B cell (primary cell): ENCODE data around the gene PTPRG. TPM values are rescaled to one million over a fixed set of nuclear protein-coding genes. Genes with fewer than 3 reads are reported as not detected.

Source experiments
- ATAC-seq: fragments of 200-7000 bp; cut with Tn5 transposase; one replicate; pipeline ENCODE4 v1.10.0; 2021; ENCODE audit warnings: low read depth, mild to moderate bottlenecking, moderate number of reproducible peaks, moderate library complexity
- CTCF ChIA-PET: fragments of 350-600 bp; sonication (Branson Sonifier 250); formaldehyde crosslinking; loops from one replicate; lab custom pipeline; 2021; ENCODE audit warnings: antibody characterized with exemption, inconsistent platforms; lab: Charles Lee
- POLR2A ChIA-PET: fragments of 350-600 bp; sonication (Branson Sonifier 250); formaldehyde crosslinking; loops from one replicate; lab custom pipeline; 2021; ENCODE audit warnings: antibody characterized with exemption; lab: Charles Lee
- DNase-seq: peaks from one replicate; pipeline ENCODE4 v3.0.0; 2013
- H2AFZ ChIP-seq: 2 replicates; pipeline ENCODE4 v1.6.1; 2012; ENCODE audit warnings: mild to moderate bottlenecking, low read depth, low read length; ENCODE audit not compliant: insufficient read depth, poor library complexity, severe bottlenecking
- H3K27ac ChIP-seq, 2 donors: 1 replicate in 1 of 2; 2 replicates in 1 of 2; pipeline ENCODE4 v1.5.1; 2012 to 2013; ENCODE audit warnings: low read length in 2 of 2, mild to moderate bottlenecking in 2 of 2, moderate library complexity in 1 of 2
- H3K27me3 ChIP-seq, 4 experiments: fragments of 200-600 bp in 1 of 4; sonication (generic) in 1 of 4; replicated peaks in 1 of 4; 1 replicate in 2 of 4; 2 replicates in 2 of 4; pipeline versions ENCODE4 v1.6.1 to v1.7.0; 2013 to 2016; ENCODE audit warnings: low read length in 3 of 4, mild to moderate bottlenecking in 2 of 4, mixed read lengths in 1 of 4, moderate library complexity in 1 of 4; ENCODE audit not compliant: insufficient read depth in 4 of 4, control insufficient read depth in 3 of 4; ENCODE audit errors: control extremely low read depth in 1 of 4
- H3K36me3 ChIP-seq, 2 experiments: replicated peaks in 1 of 2; 1 replicate in 1 of 2; 2 replicates in 1 of 2; pipeline versions ENCODE4 v1.6.1 to v1.7.1; 2013; ENCODE audit warnings: low read length in 1 of 2; ENCODE audit not compliant: insufficient read depth in 2 of 2, control insufficient read depth in 1 of 2; ENCODE audit errors: control extremely low read depth in 1 of 2, extremely low read depth in 1 of 2
- H3K4me1 ChIP-seq, 2 donors: fragments of 200-600 bp in 1 of 2; sonication (generic) in 1 of 2; 1 replicate in 1 of 2; 2 replicates in 1 of 2; pipeline versions ENCODE4 v1.5.1 to v1.6.1; 2013 to 2017; ENCODE audit warnings: low read length in 2 of 2; ENCODE audit not compliant: control insufficient read depth in 2 of 2, insufficient read depth in 2 of 2
- H3K4me2 ChIP-seq: replicated peaks from 2 replicates; pipeline ENCODE3; 2012; ENCODE audit warnings: mild to moderate bottlenecking, low read depth, low read length; ENCODE audit not compliant: poor library complexity, severe bottlenecking
- H3K4me3 ChIP-seq, 5 experiments: fragments of 200-600 bp in 1 of 5; sonication (generic) in 1 of 5; 1 replicate in 3 of 5; 2 replicates in 2 of 5; pipeline versions ENCODE4 v1.5.1 to v1.7.0; 2011 to 2016; ENCODE audit warnings: low read length in 4 of 5, mild to moderate bottlenecking in 4 of 5, low read depth in 2 of 5, control low read depth in 1 of 5, moderate library complexity in 1 of 5; ENCODE audit not compliant: insufficient read depth in 1 of 5; ENCODE audit errors: control extremely low read depth in 1 of 5, extremely low read depth in 1 of 5
- H3K79me2 ChIP-seq: fragments of 200-600 bp; sonication (generic); one replicate; pipeline ENCODE4 v1.6.0; 2016; ENCODE audit warnings: low read length; ENCODE audit not compliant: control insufficient read depth, insufficient read depth
- H3K9ac ChIP-seq: fragments of 200-600 bp; sonication (generic); 2 replicates; pipeline ENCODE4 v1.6.1; 2017; ENCODE audit warnings: mild to moderate bottlenecking, low read length, moderate library complexity
- H3K9me3 ChIP-seq, 3 donors: one replicate each; pipeline versions ENCODE4 v1.6.1 to v1.7.1; 2013; ENCODE audit warnings: low read length in 2 of 3; ENCODE audit not compliant: control insufficient read depth in 2 of 3, insufficient read depth in 1 of 3; ENCODE audit errors: control extremely low read depth in 1 of 3
- H4K20me1 ChIP-seq: 2 replicates; pipeline ENCODE4 v1.6.0; 2012; ENCODE audit warnings: mild to moderate bottlenecking, low read length; ENCODE audit not compliant: insufficient read depth, control insufficient read depth, poor library complexity, severe bottlenecking
- H3K27ac Mint-ChIP-seq: one replicate; pipeline ENCODE4 v1.8.0; 2021; ENCODE audit warnings: mixed read lengths
- H3K27me3 Mint-ChIP-seq: one replicate; pipeline ENCODE4 v1.8.0; 2021; ENCODE audit warnings: mixed read lengths
- H3K4me1 Mint-ChIP-seq: one replicate; pipeline ENCODE4 v1.8.0; 2021; ENCODE audit warnings: mixed read lengths
- H3K4me3 Mint-ChIP-seq: one replicate; pipeline ENCODE4 v1.8.0; 2021; ENCODE audit warnings: mixed read lengths
- H3K9me3 Mint-ChIP-seq: one replicate; pipeline ENCODE4 v1.8.0; 2022; ENCODE audit warnings: mixed read lengths; ENCODE audit not compliant: insufficient read depth
- EZH2 ChIP-seq: IDR thresholded peaks from 2 replicates; pipeline ENCODE4 v1.6.1; 2012; ENCODE audit warnings: borderline replicate concordance, low read depth, mild to moderate bottlenecking, moderate library complexity, low read length; ENCODE audit not compliant: insufficient read depth, poor library complexity, severe bottlenecking
- WGBS: methylation state at CpG from one replicate; pipeline ENCODE4 v1.1.5; 2013; ENCODE audit warnings: missing lambda C conversion rate; ENCODE audit not compliant: insufficient coverage; 5-methylcytosine and 5-hydroxymethylcytosine counted together
- intact Hi-C: fragments of 100-400 bp; cut with micrococcal nuclease; formaldehyde crosslinking; loops from one replicate; pipeline ENCODE4 v1.10.0; 2022
- polyA plus RNA-seq: library from polyadenylated mRNA; depleted of rRNA; stranded (reverse); fragments of >200 nt; gene quantifications from 2 replicates; pipeline ENCODE4 v1.2.3, GENCODE V29; 2012
- total RNA-seq, 2 donors: library from RNA; stranded (reverse); fragments of 120-200 nt in 1 of 2; gene quantifications; 1 replicate in 1 of 2; 2 replicates in 1 of 2; pipeline versions ENCODE4 v1.2.3 to v1.2.4, GENCODE V29; 2013 to 2022
- TF ChIP-seq, protein P1 (sequence below): fragments of 200-600 bp; IDR thresholded peaks from one replicate; pipeline ENCODE4 v1.8.0; 2022; ENCODE audit warnings: antibody characterized with exemption, mild to moderate bottlenecking

The PTPRG gene
- total and polyA plus RNA-seq, 2 donors (not counting 1 experiment from before 2014, with no cell fraction given), result 0.12 to 1.3 TPM

DNA sequence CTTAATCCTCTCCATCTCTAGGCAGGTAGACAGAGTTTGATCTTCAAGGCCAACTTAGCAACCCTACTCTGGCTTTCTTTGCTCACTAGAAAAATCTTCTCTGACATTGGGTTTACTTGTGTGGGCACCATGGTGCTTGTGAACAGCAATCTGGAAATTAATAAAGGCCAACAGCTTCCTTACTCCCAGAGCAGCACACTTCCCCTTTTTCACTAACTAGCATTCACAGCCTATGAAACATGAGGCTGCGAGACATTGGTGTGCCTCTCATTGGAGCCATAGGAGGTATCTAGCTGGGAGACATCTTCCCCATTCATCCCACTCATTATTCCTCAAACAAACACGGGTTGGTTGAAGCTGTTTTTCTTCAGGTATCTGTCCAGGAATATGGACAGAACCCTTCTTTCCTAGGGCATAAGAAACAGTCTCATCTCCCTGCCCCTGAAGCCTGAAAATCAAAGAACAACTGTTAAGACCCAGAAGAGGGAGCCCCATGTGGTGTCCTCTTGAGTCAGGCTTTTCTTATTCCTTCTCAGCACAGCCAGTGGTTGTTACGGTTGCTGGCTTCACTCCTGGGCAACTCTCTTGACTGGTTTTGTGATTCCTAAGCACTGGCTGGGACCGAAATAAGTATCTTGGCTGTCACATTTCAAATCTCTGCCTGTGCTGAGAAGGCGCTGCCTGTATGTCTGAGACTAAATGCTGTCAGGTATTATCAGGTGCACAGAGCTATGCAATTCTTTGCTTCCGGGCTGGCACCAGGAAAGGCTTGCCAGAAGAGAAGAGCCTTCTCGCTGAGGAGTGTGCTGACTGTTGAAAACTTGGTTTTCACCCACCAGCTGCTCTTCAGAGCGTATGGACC is 617.6 kb downstream of the PTPRG start:
- intact Hi-C loops, result no loop called here
- H3K4me3 ChIP-seq, result no peak overlapping the region
- no peak for ATAC-seq
- H3K4me1 Mint-ChIP-seq, result no peaks in the 10 kb centered on the region
- H3K4me1 ChIP-seq, result no peaks in the 10 kb centered on the region
- no peaks in the 10 kb centered on the region for H3K27me3 ChIP-seq
- no peaks in the 10 kb centered on the region for H4K20me1 ChIP-seq
- no peak overlapping the region for H2AFZ ChIP-seq
- no peak overlapping the region for H3K9ac ChIP-seq
- no peak overlapping the region for H3K27ac ChIP-seq
- no peaks in the 10 kb centered on the region for H3K36me3 ChIP-seq
- no peaks in the 10 kb centered on the region for H3K79me2 ChIP-seq
- CTCF ChIA-PET, result no interaction called here
- H3K4me2 ChIP-seq, result no peak overlapping the region
- H3K4me3 Mint-ChIP-seq, result no peak overlapping the region
- H3K27me3 Mint-ChIP-seq, result no peaks in the 10 kb centered on the region
- 87% methylated on average over 6 of the region's 8 CpGs for WGBS
- POLR2A ChIA-PET, result no interaction called here
- no peak for DNase-seq
- H3K27ac Mint-ChIP-seq, result no peak overlapping the region
- no peaks in the 10 kb centered on the region for H3K9me3 Mint-ChIP-seq
- TF ChIP-seq, protein P1, sequence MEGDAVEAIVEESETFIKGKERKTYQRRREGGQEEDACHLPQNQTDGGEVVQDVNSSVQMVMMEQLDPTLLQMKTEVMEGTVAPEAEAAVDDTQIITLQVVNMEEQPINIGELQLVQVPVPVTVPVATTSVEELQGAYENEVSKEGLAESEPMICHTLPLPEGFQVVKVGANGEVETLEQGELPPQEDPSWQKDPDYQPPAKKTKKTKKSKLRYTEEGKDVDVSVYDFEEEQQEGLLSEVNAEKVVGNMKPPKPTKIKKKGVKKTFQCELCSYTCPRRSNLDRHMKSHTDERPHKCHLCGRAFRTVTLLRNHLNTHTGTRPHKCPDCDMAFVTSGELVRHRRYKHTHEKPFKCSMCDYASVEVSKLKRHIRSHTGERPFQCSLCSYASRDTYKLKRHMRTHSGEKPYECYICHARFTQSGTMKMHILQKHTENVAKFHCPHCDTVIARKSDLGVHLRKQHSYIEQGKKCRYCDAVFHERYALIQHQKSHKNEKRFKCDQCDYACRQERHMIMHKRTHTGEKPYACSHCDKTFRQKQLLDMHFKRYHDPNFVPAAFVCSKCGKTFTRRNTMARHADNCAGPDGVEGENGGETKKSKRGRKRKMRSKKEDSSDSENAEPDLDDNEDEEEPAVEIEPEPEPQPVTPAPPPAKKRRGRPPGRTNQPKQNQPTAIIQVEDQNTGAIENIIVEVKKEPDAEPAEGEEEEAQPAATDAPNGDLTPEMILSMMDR, result no peak
- no peak for TF ChIP-seq EZH2
- H3K9me3 ChIP-seq, result peaks cover 0 to 3% (median 0%) of the 10 kb centered on the region in 3 donors

DNA sequence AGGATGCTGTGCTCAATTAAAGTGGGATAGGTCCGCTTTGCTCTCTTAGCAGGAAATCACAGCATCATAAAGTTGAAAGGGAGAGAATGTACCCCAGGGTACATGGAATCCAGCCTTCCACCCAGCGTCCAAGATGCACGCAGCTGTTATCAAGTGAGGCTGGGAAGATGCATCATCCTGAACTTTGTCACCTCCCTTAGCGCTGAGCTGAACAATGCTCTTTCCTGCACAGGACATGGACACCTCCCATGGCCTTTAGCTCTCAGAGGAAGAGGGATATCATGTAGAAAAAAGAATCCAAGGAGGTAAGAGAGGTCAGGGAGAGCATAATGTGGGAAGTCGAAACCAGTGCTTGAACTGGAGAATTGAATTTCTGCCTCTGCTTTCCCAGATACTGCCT is 619.1 kb downstream of the PTPRG start:
- H2AFZ ChIP-seq, result no peak overlapping the region
- WGBS, result 94% methylated on average over 3 of the region's 5 CpGs
- H3K36me3 ChIP-seq, result no peaks in the 10 kb centered on the region
- no peak overlapping the region for H3K4me3 Mint-ChIP-seq
- ATAC-seq (no peak), DNase-seq (no peak)
- H3K4me2 ChIP-seq, result no peak overlapping the region
- no peak for TF ChIP-seq EZH2
- TF ChIP-seq, protein P1, result no peak
- H4K20me1 ChIP-seq, result no peaks in the 10 kb centered on the region
- no peak overlapping the region for H3K27ac ChIP-seq
- no peaks in the 10 kb centered on the region for H3K4me1 Mint-ChIP-seq
- ChIA-PET CTCF (interaction anchor here (1.4 kb wide), 1 partner anchor 11 kb away, joined by 7 read pairs; no protein-coding TSS in a partner anchor), POLR2A (no interaction called here)
- no peaks in the 10 kb centered on the region for H3K27me3 Mint-ChIP-seq
- intact Hi-C loops, result no loop called here
- no peaks in the 10 kb centered on the region for H3K79me2 ChIP-seq
- H3K9me3 ChIP-seq, result no peaks in the 10 kb centered on the region
- no peak overlapping the region for H3K27ac Mint-ChIP-seq
- no peak overlapping the region for H3K9ac ChIP-seq
- no peaks in the 10 kb centered on the region for H3K4me1 ChIP-seq
- H3K4me3 ChIP-seq, result no peak overlapping the region
- no peaks in the 10 kb centered on the region for H3K9me3 Mint-ChIP-seq
- H3K27me3 ChIP-seq, result no peaks in the 10 kb centered on the region
